Measurements from ENCODE around the gene CDH23. TPM values are rescaled to one million over a fixed set of nuclear protein-coding genes. Genes with fewer than 3 reads are reported as not detected.

The CDH23 gene
- polyA plus RNA-seq, 1 donor from 2014 or later, result not detected

- no peaks in the 10 kb centered on the region for H3K36me3 Mint-ChIP-seq
- H3K9me3 Mint-ChIP-seq, result no peaks in the 10 kb centered on the region
- no peak overlapping the region for H3K27ac Mint-ChIP-seq
- no peak overlapping the region for H3K4me3 Mint-ChIP-seq
- no peaks in the 10 kb centered on the region for H3K4me1 Mint-ChIP-seq
- peaks cover 4% of the 10 kb centered on the region for H3K27me3 Mint-ChIP-seq
Observed at GRCh38 chr10:71461457-71461856, 64.7 kb downstream of the CDH23 start.

DNA sequence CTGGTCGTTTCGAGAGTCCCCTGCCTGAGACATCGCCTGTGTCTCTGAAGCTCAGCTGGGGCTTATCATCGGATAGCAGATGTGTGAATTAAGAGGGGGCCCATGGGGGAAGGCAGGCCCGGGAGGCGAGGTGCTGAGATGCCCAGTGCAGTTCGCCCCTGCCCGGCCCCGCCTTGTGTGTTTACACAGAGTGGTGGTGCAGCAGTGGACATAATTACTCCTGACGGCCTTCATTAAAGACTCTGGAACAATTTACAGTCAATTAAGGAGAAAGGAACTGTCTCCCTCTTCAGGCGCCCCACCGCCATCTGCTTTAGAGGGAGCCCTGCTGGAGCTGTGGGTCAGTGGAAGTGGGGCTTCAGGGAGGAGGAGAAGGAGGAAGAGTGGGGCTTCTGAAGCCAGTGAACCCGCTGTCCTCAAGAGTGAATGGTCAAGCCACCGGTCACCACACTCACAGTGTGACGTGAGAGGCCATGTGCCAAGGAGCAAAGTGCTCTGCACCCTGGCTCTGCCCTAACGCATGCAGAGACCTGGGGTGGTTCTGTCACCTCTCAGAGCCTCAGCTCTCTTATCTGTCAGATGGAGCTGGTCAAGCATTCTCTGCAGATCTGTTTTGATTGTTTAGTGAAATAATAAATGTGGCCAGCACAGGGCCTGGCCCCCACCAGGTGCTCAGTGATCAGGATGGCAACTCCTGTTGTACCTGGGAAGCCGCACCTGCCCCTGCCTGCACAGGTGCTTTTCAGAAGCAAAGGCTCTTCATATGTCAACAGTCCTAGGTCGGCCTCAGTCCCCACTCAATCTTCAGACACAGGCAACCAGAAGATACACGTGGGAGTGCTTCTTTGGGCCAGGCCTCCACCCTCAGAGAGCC is 65.6 kb downstream of the CDH23 start:
- H3K27ac Mint-ChIP-seq, result no peak overlapping the region
- no peak overlapping the region for H3K4me3 Mint-ChIP-seq
- no peaks in the 10 kb centered on the region for H3K36me3 Mint-ChIP-seq
- H3K27me3 Mint-ChIP-seq, result peaks cover 4% of the 10 kb centered on the region
- H3K9me3 Mint-ChIP-seq, result no peaks in the 10 kb centered on the region
- H3K4me1 Mint-ChIP-seq, result no peaks in the 10 kb centered on the region

GRCh38 chr10:71463111-71463510 is 66.4 kb downstream of the CDH23 start:
- H3K27ac Mint-ChIP-seq, result no peak overlapping the region
- no peaks in the 10 kb centered on the region for H3K9me3 Mint-ChIP-seq
- no peaks in the 10 kb centered on the region for H3K4me1 Mint-ChIP-seq

DNA sequence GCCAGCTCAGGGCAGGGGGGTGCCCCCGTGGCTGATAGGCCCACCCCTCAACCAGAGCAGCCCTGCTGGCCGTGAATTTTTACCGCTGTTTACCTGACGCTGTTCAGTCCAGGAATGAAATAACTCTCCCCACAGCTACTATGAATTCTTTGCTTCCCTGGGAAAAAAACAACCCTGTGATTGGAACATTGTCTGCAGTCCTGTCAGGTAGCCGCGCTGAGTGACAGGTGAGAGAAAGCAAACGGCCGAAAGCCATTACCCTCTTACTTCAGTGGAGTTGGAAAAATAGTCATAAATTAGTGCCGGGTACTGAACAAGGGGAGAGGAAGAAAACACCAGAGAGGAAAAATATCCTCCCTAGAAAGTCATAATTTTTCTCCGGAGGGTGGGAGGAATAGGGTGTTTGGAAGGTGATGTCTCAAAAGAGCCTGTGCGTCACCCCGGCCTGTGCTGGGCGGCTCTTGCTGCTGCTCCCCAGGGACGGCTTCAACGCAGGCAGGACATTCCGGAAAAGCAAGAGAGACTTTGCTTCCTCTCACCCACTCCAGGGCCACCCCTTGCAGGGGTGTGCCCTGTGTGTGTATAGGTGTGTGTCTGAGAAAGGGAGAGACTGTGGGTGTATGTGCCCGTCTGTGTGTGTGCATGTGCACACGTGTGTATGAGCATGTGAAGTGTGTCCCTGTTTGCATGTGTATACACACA is 69.0 kb downstream of the CDH23 start:
- no peaks in the 10 kb centered on the region for H3K4me1 Mint-ChIP-seq
- H3K4me3 Mint-ChIP-seq, result no peak overlapping the region
- H3K27ac Mint-ChIP-seq, result no peak overlapping the region
- H3K9me3 Mint-ChIP-seq, result no peaks in the 10 kb centered on the region
- peaks cover 1% of the 10 kb centered on the region for H3K27me3 Mint-ChIP-seq
- no peaks in the 10 kb centered on the region for H3K36me3 Mint-ChIP-seq

More at GRCh38 chr10:71463111-71463510, 66.4 kb downstream of the CDH23 start:
- Mint-ChIP-seq H3K27me3 (peaks cover 1% of the 10 kb centered on the region), H3K4me3 (no peak overlapping the region), H3K36me3 (no peaks in the 10 kb centered on the region)

DNA sequence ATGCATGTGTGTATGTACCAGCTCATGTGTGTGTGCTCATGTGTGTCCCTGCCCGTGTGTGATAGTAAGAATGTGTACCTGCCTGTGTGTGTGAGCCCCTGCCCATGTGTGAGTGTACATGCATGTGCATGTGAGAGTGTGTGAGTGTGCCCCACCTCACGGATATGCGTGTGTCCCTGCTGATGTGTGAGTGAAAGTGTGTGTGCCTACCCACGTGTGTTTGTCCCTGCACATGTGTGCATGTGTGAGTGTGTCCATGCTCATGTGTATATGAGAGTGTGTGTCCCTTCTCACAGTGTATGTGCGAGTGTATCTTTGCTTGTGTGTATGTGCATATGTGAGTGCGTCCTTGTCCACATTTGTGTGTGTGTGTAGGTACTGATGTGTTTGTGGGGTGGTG is 69.6 kb downstream of the CDH23 start:
- H3K9me3 Mint-ChIP-seq, result no peaks in the 10 kb centered on the region
- H3K4me3 Mint-ChIP-seq, result no peak overlapping the region
- no peaks in the 10 kb centered on the region for H3K36me3 Mint-ChIP-seq
- no peak overlapping the region for H3K27ac Mint-ChIP-seq
- no peaks in the 10 kb centered on the region for H3K4me1 Mint-ChIP-seq
- H3K27me3 Mint-ChIP-seq, result peaks cover 1% of the 10 kb centered on the region

DNA sequence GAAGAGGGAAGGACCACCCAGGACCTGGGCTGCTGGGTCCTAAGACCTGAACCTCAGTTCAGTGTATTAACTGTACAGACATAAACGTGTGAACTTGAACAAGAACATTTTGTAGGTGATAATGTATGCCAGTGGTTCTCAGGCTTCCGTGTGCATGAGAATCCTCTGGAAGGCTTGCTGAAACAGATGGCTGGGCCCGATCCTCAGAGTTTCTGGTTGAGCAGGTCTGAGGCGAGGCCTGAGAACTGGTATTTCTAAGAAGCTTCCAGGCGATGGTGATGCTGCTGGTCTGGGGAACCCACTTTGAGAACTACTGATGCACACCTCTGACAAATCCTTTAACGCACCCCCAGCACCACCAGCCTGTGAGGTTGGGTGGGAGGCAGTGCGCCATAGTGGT is 70.4 kb downstream of the CDH23 start:
- peaks cover 2% of the 10 kb centered on the region for H3K27me3 Mint-ChIP-seq
- H3K4me1 Mint-ChIP-seq, result no peaks in the 10 kb centered on the region
- no peak overlapping the region for H3K27ac Mint-ChIP-seq

DNA sequence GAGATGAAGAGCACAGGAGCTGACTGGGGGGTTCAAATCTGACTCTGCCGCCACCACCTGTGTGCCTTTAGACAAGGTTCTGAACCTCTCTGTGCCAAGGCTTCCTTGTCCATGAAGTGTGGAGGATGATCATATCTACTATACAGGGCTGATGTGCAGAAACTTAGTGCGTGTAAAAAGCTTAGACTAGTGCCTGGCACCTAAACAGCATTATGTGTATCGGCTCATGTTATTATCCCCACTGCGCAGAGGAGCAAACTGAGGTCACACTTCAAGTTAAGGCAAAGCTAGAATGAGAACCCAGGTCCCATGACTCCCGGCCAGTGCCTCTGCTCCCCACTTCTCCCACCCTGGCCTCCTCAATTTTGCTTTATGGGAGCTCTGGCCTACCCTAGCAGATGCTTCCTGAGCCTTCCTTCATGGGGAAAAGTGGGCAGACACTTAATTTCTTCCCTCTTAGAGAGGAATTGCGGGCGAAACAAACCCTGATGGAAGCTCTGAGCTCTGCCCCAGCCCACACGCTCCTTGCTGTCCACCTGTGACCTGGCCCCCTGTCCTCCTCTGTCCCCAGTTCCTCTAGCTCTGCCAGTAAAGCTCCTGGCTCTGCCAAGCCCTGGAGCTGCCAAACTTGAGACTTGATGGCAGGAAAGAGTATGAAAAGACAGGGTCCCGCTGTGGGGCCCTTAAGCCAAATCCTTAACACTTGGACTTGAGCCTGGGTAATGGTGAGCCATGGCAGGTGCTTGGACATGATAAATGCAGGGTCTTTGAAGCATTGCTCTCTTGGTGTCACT is 71.0 kb downstream of the CDH23 start:
- no peaks in the 10 kb centered on the region for H3K9me3 Mint-ChIP-seq
- peaks cover 1% of the 10 kb centered on the region for H3K27me3 Mint-ChIP-seq
- H3K4me1 Mint-ChIP-seq, result no peaks in the 10 kb centered on the region
- no peak overlapping the region for H3K4me3 Mint-ChIP-seq
- H3K27ac Mint-ChIP-seq, result no peak overlapping the region
- H3K36me3 Mint-ChIP-seq, result no peaks in the 10 kb centered on the region

More for the DNA sequence above, 70.4 kb downstream of the CDH23 start:
- H3K9me3 Mint-ChIP-seq, result no peaks in the 10 kb centered on the region
- no peak overlapping the region for H3K4me3 Mint-ChIP-seq
- H3K36me3 Mint-ChIP-seq, result no peaks in the 10 kb centered on the region

- Mint-ChIP-seq H3K27me3 (peaks cover 1% of the 10 kb centered on the region), H3K36me3 (no peaks in the 10 kb centered on the region), H3K27ac (no peak overlapping the region), H3K9me3 (no peaks in the 10 kb centered on the region), H3K4me3 (no peak overlapping the region), H3K4me1 (no peaks in the 10 kb centered on the region)
Observed at GRCh38 chr10:71468363-71469094, 71.8 kb downstream of the CDH23 start.

DNA sequence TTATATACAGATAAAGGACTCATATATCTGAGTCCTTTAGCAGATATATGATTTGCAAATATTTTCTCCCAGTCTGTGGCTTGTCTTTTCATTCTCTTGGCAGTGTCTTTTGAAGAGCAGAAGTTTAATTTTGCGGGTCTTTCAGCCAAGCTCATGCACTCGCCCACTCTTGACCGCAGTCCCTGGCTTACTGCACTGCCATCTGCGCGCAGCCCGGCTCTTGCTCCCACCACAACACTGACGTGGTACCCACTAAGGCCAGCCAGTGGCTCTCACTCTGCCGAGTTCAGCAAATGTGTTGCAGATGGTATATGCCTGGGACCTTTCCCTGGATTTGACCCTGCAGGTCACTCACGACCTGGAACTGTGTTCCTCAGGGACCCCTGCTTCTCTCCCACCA is 74.3 kb downstream of the CDH23 start:
- Mint-ChIP-seq H3K27me3 (peaks cover 2% of the 10 kb centered on the region), H3K4me3 (no peak overlapping the region), H3K27ac (no peak overlapping the region), H3K4me1 (peaks cover 8 to 11% (median 9%) of the 10 kb centered on the region in 3 donors), H3K9me3 (no peaks in the 10 kb centered on the region), H3K36me3 (no peaks in the 10 kb centered on the region)

DNA sequence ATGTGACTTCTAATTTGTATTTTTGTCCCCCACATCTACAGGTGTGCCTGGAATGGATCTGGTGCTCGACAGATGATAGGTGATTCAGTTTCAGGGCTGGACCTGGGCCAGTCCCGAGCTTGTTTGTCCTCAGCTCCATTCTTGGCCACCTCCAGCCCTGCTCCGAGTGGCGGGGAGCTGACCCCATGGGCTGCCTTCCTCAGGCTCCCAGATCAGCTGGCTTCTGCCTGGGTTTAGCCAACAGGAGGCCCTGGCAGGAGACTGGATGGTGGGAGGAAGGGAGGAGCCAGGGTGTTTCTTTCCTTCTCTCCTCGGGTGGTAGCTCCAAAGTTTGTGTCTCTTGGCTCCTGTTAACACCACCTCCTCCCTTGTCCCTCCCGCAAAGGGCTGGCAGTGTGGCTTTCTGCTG is 75.2 kb downstream of the CDH23 start:
- Mint-ChIP-seq H3K4me1 (peaks cover 8 to 17% (median 9%) of the 10 kb centered on the region in 3 donors), H3K36me3 (no peaks in the 10 kb centered on the region), H3K27ac (no peak overlapping the region), H3K27me3 (peaks cover 2% of the 10 kb centered on the region), H3K9me3 (no peaks in the 10 kb centered on the region), H3K4me3 (no peak overlapping the region)

DNA sequence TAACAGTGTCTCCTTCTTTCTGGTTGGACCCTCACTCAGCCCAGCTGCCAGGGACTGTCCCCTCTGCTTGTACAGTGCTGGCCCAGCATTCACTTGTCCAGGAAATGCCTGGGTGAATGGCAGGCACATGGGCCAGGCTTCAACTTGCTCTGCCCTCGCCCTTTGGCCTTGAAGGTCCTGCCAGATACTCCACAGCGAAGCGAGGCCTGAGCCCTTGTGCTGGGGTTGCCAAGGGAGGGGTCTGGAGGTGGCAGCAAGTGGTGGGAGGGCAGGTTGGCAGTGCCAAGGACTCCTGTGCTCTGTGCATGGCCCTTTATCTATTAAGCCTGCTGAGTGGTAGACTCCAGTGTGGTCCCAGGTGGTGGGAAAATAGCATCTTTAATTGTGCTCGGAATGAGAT is 75.7 kb downstream of the CDH23 start:
- Mint-ChIP-seq H3K4me3 (no peak overlapping the region), H3K27ac (no peak overlapping the region), H3K27me3 (peaks cover 2% of the 10 kb centered on the region), H3K36me3 (no peaks in the 10 kb centered on the region), H3K4me1 (peaks cover 8 to 17% (median 9%) of the 10 kb centered on the region in 3 donors), H3K9me3 (no peaks in the 10 kb centered on the region)

DNA sequence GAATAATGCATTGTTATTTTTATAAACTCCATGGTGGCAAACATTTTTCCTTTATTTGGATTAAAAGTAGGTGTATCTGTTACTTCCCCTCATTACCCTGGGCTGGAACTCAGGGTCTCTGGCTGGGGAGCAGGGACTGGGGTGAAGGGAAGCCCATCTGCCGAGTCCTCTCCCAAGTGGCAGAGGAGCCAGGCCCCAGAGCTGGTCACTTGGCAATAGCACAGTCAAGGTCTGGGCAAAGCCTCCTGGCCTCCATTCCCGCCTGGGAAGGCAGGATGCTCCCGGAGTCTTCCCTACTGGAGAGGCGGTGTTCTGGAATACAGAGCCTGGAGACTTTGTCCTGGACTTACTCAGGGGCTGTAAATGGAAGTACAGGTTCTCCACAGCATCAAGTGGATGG is 76.2 kb downstream of the CDH23 start:
- Mint-ChIP-seq H3K36me3 (no peaks in the 10 kb centered on the region), H3K4me3 (no peak overlapping the region), H3K27me3 (peaks cover 2% of the 10 kb centered on the region), H3K4me1 (peaks cover 8 to 17% (median 9%) of the 10 kb centered on the region in 3 donors), H3K27ac (no peak overlapping the region), H3K9me3 (no peaks in the 10 kb centered on the region)

DNA sequence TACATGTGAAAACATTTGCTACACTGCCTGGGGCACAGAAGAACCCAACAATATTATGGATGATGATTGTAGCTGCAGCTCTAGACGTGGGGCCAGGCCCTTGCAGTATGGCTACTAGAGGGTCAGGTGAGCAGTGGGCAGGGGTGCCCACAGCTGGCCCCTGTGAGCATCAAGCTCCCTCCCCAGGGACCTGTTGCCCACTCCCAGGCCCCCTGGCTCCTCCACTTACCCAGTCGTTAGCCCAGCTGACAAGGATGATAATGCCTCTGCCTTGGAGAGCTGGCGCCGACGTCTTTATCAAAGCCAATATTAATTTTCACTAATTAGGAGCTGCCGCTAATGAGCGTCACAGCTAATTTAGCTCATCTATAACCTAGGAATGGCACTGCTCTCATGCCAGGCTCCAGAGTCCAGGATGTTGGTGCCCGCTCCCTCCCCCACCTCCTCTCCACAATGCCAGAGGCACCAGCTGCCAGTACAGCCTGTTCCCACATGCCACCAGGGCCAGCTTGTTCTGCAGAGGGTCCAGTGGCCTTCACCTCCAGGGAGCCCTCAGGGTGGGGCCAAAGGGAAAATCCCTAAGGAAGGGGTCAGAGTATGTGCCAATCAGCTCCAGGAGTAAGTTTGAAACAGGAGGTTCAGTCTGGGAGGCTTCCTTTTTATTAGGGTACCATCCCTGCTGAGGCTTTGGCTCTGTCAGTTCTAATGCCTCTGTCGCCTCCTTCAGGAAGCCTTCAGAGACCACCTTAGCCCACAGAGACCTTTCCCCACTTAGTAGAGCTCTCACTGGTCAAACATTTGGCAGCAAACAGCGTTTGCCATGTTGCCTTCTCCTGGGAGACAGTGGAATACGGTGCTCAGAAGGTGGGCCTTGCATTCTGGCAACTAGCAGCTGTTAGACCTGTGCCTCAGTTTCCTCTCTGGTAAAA is 77.2 kb downstream of the CDH23 start:
- Mint-ChIP-seq H3K27me3 (peaks cover 5% of the 10 kb centered on the region), H3K4me3 (no peak overlapping the region), H3K36me3 (peaks cover 3% of the 10 kb centered on the region), H3K9me3 (no peaks in the 10 kb centered on the region), H3K4me1 (peaks cover 8 to 17% (median 9%) of the 10 kb centered on the region in 3 donors), H3K27ac (no peak overlapping the region)
